ENCODE data around the gene KLF6.

The KLF6 gene

GRCh38 chr10:3781468-3782145 lies 3.4 kb downstream of the KLF6 start:
- TF ChIP-seq, protein P1, sequence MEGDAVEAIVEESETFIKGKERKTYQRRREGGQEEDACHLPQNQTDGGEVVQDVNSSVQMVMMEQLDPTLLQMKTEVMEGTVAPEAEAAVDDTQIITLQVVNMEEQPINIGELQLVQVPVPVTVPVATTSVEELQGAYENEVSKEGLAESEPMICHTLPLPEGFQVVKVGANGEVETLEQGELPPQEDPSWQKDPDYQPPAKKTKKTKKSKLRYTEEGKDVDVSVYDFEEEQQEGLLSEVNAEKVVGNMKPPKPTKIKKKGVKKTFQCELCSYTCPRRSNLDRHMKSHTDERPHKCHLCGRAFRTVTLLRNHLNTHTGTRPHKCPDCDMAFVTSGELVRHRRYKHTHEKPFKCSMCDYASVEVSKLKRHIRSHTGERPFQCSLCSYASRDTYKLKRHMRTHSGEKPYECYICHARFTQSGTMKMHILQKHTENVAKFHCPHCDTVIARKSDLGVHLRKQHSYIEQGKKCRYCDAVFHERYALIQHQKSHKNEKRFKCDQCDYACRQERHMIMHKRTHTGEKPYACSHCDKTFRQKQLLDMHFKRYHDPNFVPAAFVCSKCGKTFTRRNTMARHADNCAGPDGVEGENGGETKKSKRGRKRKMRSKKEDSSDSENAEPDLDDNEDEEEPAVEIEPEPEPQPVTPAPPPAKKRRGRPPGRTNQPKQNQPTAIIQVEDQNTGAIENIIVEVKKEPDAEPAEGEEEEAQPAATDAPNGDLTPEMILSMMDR (IDR thresholded peaks at IDR 0.05; ENCODE audit: low read depth, low read length, missing control alignments) = peak; percentile 52
- H3K4me3 ChIP-seq (ENCODE audit: low read depth, low read length) = peak overlapping the region; percentile 80
- no peak for DNase-seq (ENCODE audit: low read depth)
- in situ Hi-C loops (cut with HindIII; ENCODE audit: low sequenced_read_pairs) = loop anchor here (25.0 kb wide), 1 partner anchor 981 kb away; no protein-coding TSS in a partner anchor

GRCh38 chr10:3780771-3781467 lies 4.1 kb downstream of the KLF6 start:
- TF ChIP-seq, protein P1 (IDR thresholded peaks at IDR 0.05; ENCODE audit: low read depth, low read length, missing control alignments) = no peak
- in situ Hi-C loops (cut with HindIII; ENCODE audit: low sequenced_read_pairs) = loop anchor here (25.0 kb wide), 1 partner anchor 981 kb away; no protein-coding TSS in a partner anchor
- no peak for DNase-seq (ENCODE audit: low read depth)
- peak overlapping the region; percentile 80 for H3K4me3 ChIP-seq (ENCODE audit: low read depth, low read length)

GRCh38 chr10:3780021-3780770 lies 4.8 kb downstream of the KLF6 start:
- in situ Hi-C loops (cut with HindIII; ENCODE audit: low sequenced_read_pairs) = loop anchor here (25.0 kb wide), 1 partner anchor 982 kb away; no protein-coding TSS in a partner anchor

GRCh38 chr10:3779158-3779741 lies 5.8 kb downstream of the KLF6 start:
- H3K4me3 ChIP-seq (ENCODE audit: low read depth, low read length) = peak overlapping the region; percentile 80
- TF ChIP-seq, protein P1 (IDR thresholded peaks at IDR 0.05; ENCODE audit: low read depth, low read length, missing control alignments) = no peak
- DNase-seq (ENCODE audit: low read depth) = no peak
- in situ Hi-C loops (cut with HindIII; ENCODE audit: low sequenced_read_pairs) = loop anchor here (25.0 kb wide), 1 partner anchor 983 kb away; no protein-coding TSS in a partner anchor

More at GRCh38 chr10:3780021-3780770, 4.8 kb downstream of the KLF6 start:
- TF ChIP-seq, protein P1 (IDR thresholded peaks at IDR 0.05; ENCODE audit: low read depth, low read length, missing control alignments) = no peak
- H3K4me3 ChIP-seq (ENCODE audit: low read depth, low read length) = peak overlapping the region; percentile 80
- DNase-seq (ENCODE audit: low read depth) = no peak

- in situ Hi-C loops (cut with HindIII; ENCODE audit: low sequenced_read_pairs) = loop anchor here (25.0 kb wide), 1 partner anchor 984 kb away; no protein-coding TSS in a partner anchor
- TF ChIP-seq, protein P1 (IDR thresholded peaks at IDR 0.05; ENCODE audit: low read depth, low read length, missing control alignments) = no peak
- H3K4me3 ChIP-seq (ENCODE audit: low read depth, low read length) = no peak overlapping the region
- DNase-seq (ENCODE audit: low read depth) = no peak
These were observed 6.3 kb downstream of the KLF6 start for GRCh38 chr10:3778692-3779157.

Data from astrocyte of the cerebellum (primary cell).